Fibroblast of lung (primary cell): Measurements from ENCODE around the gene S100A8. TPM values are rescaled to one million over a fixed set of nuclear protein-coding genes. Genes with fewer than 3 reads are reported as not detected.

Source experiments
- DNase-seq, 2 donors: peaks; one replicate each; pipeline versions ENCODE4 v3.0.0 to v3.0.0-alpha.2; 2010; ENCODE audit warnings: low read depth in 2 of 2
- H2AFZ ChIP-seq: 2 replicates; pipeline ENCODE4 v1.5.1; 2012; ENCODE audit warnings: low read length, control low read depth, inconsistent platforms
- H3K27ac ChIP-seq: 2 replicates; pipeline ENCODE4 v1.5.1; 2011; ENCODE audit warnings: low read length, control low read depth; ENCODE audit not compliant: insufficient read depth
- H3K27me3 ChIP-seq: 2 replicates; pipeline ENCODE4 v1.5.1; 2011; ENCODE audit warnings: mild to moderate bottlenecking, low read length; ENCODE audit not compliant: control insufficient read depth, insufficient read depth
- H3K36me3 ChIP-seq: 2 replicates; pipeline ENCODE4 v1.5.1; 2011; ENCODE audit warnings: low read length; ENCODE audit not compliant: control insufficient read depth, insufficient read depth
- H3K4me1 ChIP-seq: 2 replicates; pipeline ENCODE4 v1.5.1; 2011; ENCODE audit warnings: low read length; ENCODE audit not compliant: control insufficient read depth, insufficient read depth; ENCODE audit errors: extremely low read depth
- H3K4me2 ChIP-seq: 2 replicates; pipeline ENCODE4 v1.5.1; 2011; ENCODE audit warnings: low read length, control low read depth; ENCODE audit not compliant: insufficient read depth; ENCODE audit errors: extremely low read depth
- H3K4me3 ChIP-seq, 4 experiments: fragments of 200-600 bp in 1 of 4; sonication (generic) in 1 of 4; replicated peaks in 1 of 4; 2 replicates each; pipeline ENCODE4 v1.5.1; 2011 to 2016; ENCODE audit warnings: low read length in 4 of 4, low read depth in 3 of 4, mild to moderate bottlenecking in 3 of 4, control low read depth in 2 of 4, inconsistent platforms in 1 of 4, mixed read lengths in 1 of 4; ENCODE audit not compliant: insufficient read depth in 1 of 4; ENCODE audit errors: control extremely low read depth in 1 of 4
- H3K79me2 ChIP-seq: 2 replicates; pipeline ENCODE4 v1.5.1; 2012; ENCODE audit warnings: mild to moderate bottlenecking, low read length, inconsistent platforms; ENCODE audit not compliant: control insufficient read depth, insufficient read depth
- H3K9ac ChIP-seq: 2 replicates; pipeline ENCODE4 v1.5.1; 2011; ENCODE audit warnings: mild to moderate bottlenecking, low read length, control low read depth; ENCODE audit not compliant: insufficient read depth
- H3K9me3 ChIP-seq: 2 replicates; pipeline ENCODE4 v1.5.1; 2012; ENCODE audit warnings: low read depth, low read length; ENCODE audit not compliant: control insufficient read depth, insufficient read depth
- H4K20me1 ChIP-seq: 2 replicates; pipeline ENCODE4 v1.5.1; 2011; ENCODE audit warnings: low read length; ENCODE audit not compliant: control insufficient read depth, insufficient read depth; ENCODE audit errors: extremely low read depth
- CTCF ChIP-seq, 2 donors: IDR thresholded peaks in 1 of 2; conservative IDR thresholded peaks in 1 of 2; 1 replicate in 1 of 2; 2 replicates in 1 of 2; pipeline ENCODE4 v1.5.1; 2011 to 2012; ENCODE audit warnings: low read length in 2 of 2, control low read depth in 1 of 2, inconsistent platforms in 1 of 2, low read depth in 1 of 2, mild to moderate bottlenecking in 1 of 2
- EZH2 ChIP-seq: IDR thresholded peaks from 2 replicates; pipeline ENCODE4 v1.5.1; 2012; ENCODE audit warnings: low read length, control low read depth, mild to moderate bottlenecking; ENCODE audit errors: missing control alignments
- polyA plus RNA-seq, 2 donors: library from polyadenylated mRNA; depleted of rRNA in 1 of 2; stranded (reverse) in 1 of 2; unstranded in 1 of 2; fragments of >200 nt; gene quantifications; 2 replicates each; pipeline ENCODE4 v1.2.1, GENCODE V29; 2011 to 2012; ENCODE audit warnings: missing spikeins in 1 of 2
- total RNA-seq: library from RNA; depleted of rRNA; stranded (reverse); fragments of >200 nt; gene quantifications from 2 replicates; pipeline ENCODE4 v1.2.1, GENCODE V29; 2014

S100A8 gene
- total and polyA plus RNA-seq, 2 donors (not counting 1 experiment from before 2014, with no cell fraction given), result not detected

GRCh38 chr1:153396461-153396860 lies 5.6 kb upstream of the S100A8 start:
- Histone ChIP-seq H2AFZ (no peak overlapping the region), H3K4me3 (no peak overlapping the region), H3K9ac (no peak overlapping the region), H3K27me3 (peaks cover 4% of the 10 kb centered on the region), H3K79me2 (no peaks in the 10 kb centered on the region), H3K4me1 (no peaks in the 10 kb centered on the region), H3K4me2 (no peak overlapping the region), H3K9me3 (no peaks in the 10 kb centered on the region), H3K27ac (no peak overlapping the region), H3K36me3 (no peaks in the 10 kb centered on the region), H4K20me1 (no peaks in the 10 kb centered on the region)
- TF ChIP-seq CTCF (conservative IDR thresholded peaks at IDR 0.05 in 1 of 2, IDR thresholded peaks at IDR 0.05 in 1 of 2; ENCODE audit: low read depth in 1 of 2, low read length in 2 of 2), result no peak
- TF ChIP-seq EZH2, result no peak
- no peak for DNase-seq

- TF ChIP-seq CTCF (conservative IDR thresholded peaks at IDR 0.05 in 1 of 2, IDR thresholded peaks at IDR 0.05 in 1 of 2; ENCODE audit: low read depth in 1 of 2, low read length in 2 of 2) (no peak), EZH2 (no peak)
- no peaks in the 10 kb centered on the region for H4K20me1 ChIP-seq
- H3K27me3 ChIP-seq, result peaks cover 6% of the 10 kb centered on the region
- H3K27ac ChIP-seq, result no peak overlapping the region
- no peaks in the 10 kb centered on the region for H3K9me3 ChIP-seq
- no peaks in the 10 kb centered on the region for H3K36me3 ChIP-seq
- no peak overlapping the region for H3K4me2 ChIP-seq
- DNase-seq, result no peak
- H2AFZ ChIP-seq, result no peak overlapping the region
- H3K4me3 ChIP-seq, result no peak overlapping the region
- no peaks in the 10 kb centered on the region for H3K79me2 ChIP-seq
- H3K4me1 ChIP-seq, result no peaks in the 10 kb centered on the region
- no peak overlapping the region for H3K9ac ChIP-seq
Observed at GRCh38 chr1:153395776-153396175, 4.9 kb upstream of the S100A8 start.

GRCh38 chr1:153395136-153395685 lies 4.3 kb upstream of the S100A8 start:
- H4K20me1 ChIP-seq, result no peaks in the 10 kb centered on the region
- no peak overlapping the region for H3K4me2 ChIP-seq
- H3K9me3 ChIP-seq, result no peaks in the 10 kb centered on the region
- DNase-seq, result no peak
- peaks cover 6% of the 10 kb centered on the region for H3K27me3 ChIP-seq
- no peak overlapping the region for H2AFZ ChIP-seq
- no peak overlapping the region for H3K27ac ChIP-seq
- H3K4me3 ChIP-seq, result no peak overlapping the region
- no peaks in the 10 kb centered on the region for H3K4me1 ChIP-seq
- H3K9ac ChIP-seq, result no peak overlapping the region
- TF ChIP-seq CTCF (conservative IDR thresholded peaks at IDR 0.05 in 1 of 2, IDR thresholded peaks at IDR 0.05 in 1 of 2; ENCODE audit: low read depth in 1 of 2, low read length in 2 of 2) (no peak), EZH2 (no peak)
- H3K36me3 ChIP-seq, result no peaks in the 10 kb centered on the region
- H3K79me2 ChIP-seq, result no peaks in the 10 kb centered on the region
